Measurements from ENCODE around the gene ADGRL2.

ADGRL2 gene

GRCh38 chr1:81813691-81814090 is 13.0 kb downstream of the ADGRL2 start:
- Histone ChIP-seq H3K9me3 (ENCODE audit: insufficient read depth, low read length) (no peaks in the 10 kb centered on the region), H3K9me2 (replicated peaks; ENCODE audit: insufficient read depth, low read length) (no peaks in the 10 kb centered on the region), H3K79me2 (ENCODE audit: insufficient read depth, low read length) (no peaks in the 10 kb centered on the region), H3K27me3 (ENCODE audit: low read length) (no peaks in the 10 kb centered on the region), H3K4me3 (ENCODE audit: insufficient read depth, low read length, poor library complexity, severe bottlenecking) (no peak overlapping the region), H4K20me1 (ENCODE audit: low read depth, low read length) (no peaks in the 10 kb centered on the region), H3F3A (ENCODE audit: insufficient read depth) (no peaks in the 10 kb centered on the region; the same call in 1 of the 2 replicates), H3K27ac (ENCODE audit: low read depth, low read length) (no peak overlapping the region), H3K36me3 (ENCODE audit: low read length) (no peaks in the 10 kb centered on the region), H3K4me2 (ENCODE audit: low read depth, low read length, poor library complexity, severe bottlenecking) (no peak overlapping the region), H2AFZ (ENCODE audit: low read depth, low read length, severe bottlenecking) (peak overlapping the region; percentile 65), H3K9ac (ENCODE audit: low read length) (no peak overlapping the region)
- TF ChIP-seq EZH2phosphoT487 (conservative IDR thresholded peaks at IDR 0.05; ENCODE audit: low read length) (no peak), CTCF (IDR thresholded peaks at IDR 0.05; ENCODE audit: insufficient read depth, low read length, poor library complexity, severe bottlenecking) (no peak)

GRCh38 chr1:81819613-81820012 is 18.9 kb downstream of the ADGRL2 start:
- H4K20me1 ChIP-seq (ENCODE audit: low read depth, low read length), result no peaks in the 10 kb centered on the region
- H3K9ac ChIP-seq (ENCODE audit: low read length), result no peak overlapping the region
- TF ChIP-seq CTCF (IDR thresholded peaks at IDR 0.05; ENCODE audit: insufficient read depth, low read length, poor library complexity, severe bottlenecking) (no peak), EZH2phosphoT487 (conservative IDR thresholded peaks at IDR 0.05; ENCODE audit: low read length) (no peak)
- no peak overlapping the region for H3K4me3 ChIP-seq (ENCODE audit: insufficient read depth, low read length, poor library complexity, severe bottlenecking)
- H3K9me2 ChIP-seq (replicated peaks; ENCODE audit: insufficient read depth, low read length), result no peaks in the 10 kb centered on the region
- H3K27ac ChIP-seq (ENCODE audit: low read depth, low read length), result no peak overlapping the region
- H2AFZ ChIP-seq (ENCODE audit: low read depth, low read length, severe bottlenecking), result no peak overlapping the region
- no peaks in the 10 kb centered on the region for H3K36me3 ChIP-seq (ENCODE audit: low read length)
- no peaks in the 10 kb centered on the region; the same call in 1 of the 2 replicates for H3F3A ChIP-seq (ENCODE audit: insufficient read depth)
- no peaks in the 10 kb centered on the region for H3K27me3 ChIP-seq (ENCODE audit: low read length)
- no peaks in the 10 kb centered on the region for H3K79me2 ChIP-seq (ENCODE audit: insufficient read depth, low read length)
- no peaks in the 10 kb centered on the region for H3K9me3 ChIP-seq (ENCODE audit: insufficient read depth, low read length)
- H3K4me2 ChIP-seq (ENCODE audit: low read depth, low read length, poor library complexity, severe bottlenecking), result no peak overlapping the region

- no peak overlapping the region for H3K4me3 ChIP-seq (ENCODE audit: insufficient read depth, low read length, poor library complexity, severe bottlenecking)
- no peak overlapping the region for H3K9ac ChIP-seq (ENCODE audit: low read length)
- H3K9me2 ChIP-seq (replicated peaks; ENCODE audit: insufficient read depth, low read length), result no peaks in the 10 kb centered on the region
- H4K20me1 ChIP-seq (ENCODE audit: low read depth, low read length), result no peaks in the 10 kb centered on the region
- TF ChIP-seq EZH2phosphoT487 (conservative IDR thresholded peaks at IDR 0.05; ENCODE audit: low read length), result no peak
- no peak for TF ChIP-seq CTCF (IDR thresholded peaks at IDR 0.05; ENCODE audit: insufficient read depth, low read length, poor library complexity, severe bottlenecking)
- H3K27ac ChIP-seq (ENCODE audit: low read depth, low read length), result no peak overlapping the region
- no peaks in the 10 kb centered on the region for H3K36me3 ChIP-seq (ENCODE audit: low read length)
- no peaks in the 10 kb centered on the region for H3K79me2 ChIP-seq (ENCODE audit: insufficient read depth, low read length)
- H3K27me3 ChIP-seq (ENCODE audit: low read length), result no peaks in the 10 kb centered on the region
- no peak overlapping the region for H3K4me2 ChIP-seq (ENCODE audit: low read depth, low read length, poor library complexity, severe bottlenecking)
- H3K9me3 ChIP-seq (ENCODE audit: insufficient read depth, low read length), result no peaks in the 10 kb centered on the region
- H2AFZ ChIP-seq (ENCODE audit: low read depth, low read length, severe bottlenecking), result peak overlapping the region; percentile 66
- no peaks in the 10 kb centered on the region; the same call in 1 of the 2 replicates for H3F3A ChIP-seq (ENCODE audit: insufficient read depth)
Measured at GRCh38 chr1:81820765-81821164, 20.0 kb downstream of the ADGRL2 start.
